ENCODE results near the gene PSMC6. TPM values are rescaled to one million over a fixed set of nuclear protein-coding genes. Genes with fewer than 3 reads are reported as not detected.
A peak's percentile ranks its signal among the peaks of the same experiment; 100 is the strongest.

The PSMC6 gene
- total and polyA plus RNA-seq, 2 of the 13 experiments (the other 11 are each of a cell fraction or from before 2014, with no cell fraction given), result 90.0 to 210 TPM

DNA sequence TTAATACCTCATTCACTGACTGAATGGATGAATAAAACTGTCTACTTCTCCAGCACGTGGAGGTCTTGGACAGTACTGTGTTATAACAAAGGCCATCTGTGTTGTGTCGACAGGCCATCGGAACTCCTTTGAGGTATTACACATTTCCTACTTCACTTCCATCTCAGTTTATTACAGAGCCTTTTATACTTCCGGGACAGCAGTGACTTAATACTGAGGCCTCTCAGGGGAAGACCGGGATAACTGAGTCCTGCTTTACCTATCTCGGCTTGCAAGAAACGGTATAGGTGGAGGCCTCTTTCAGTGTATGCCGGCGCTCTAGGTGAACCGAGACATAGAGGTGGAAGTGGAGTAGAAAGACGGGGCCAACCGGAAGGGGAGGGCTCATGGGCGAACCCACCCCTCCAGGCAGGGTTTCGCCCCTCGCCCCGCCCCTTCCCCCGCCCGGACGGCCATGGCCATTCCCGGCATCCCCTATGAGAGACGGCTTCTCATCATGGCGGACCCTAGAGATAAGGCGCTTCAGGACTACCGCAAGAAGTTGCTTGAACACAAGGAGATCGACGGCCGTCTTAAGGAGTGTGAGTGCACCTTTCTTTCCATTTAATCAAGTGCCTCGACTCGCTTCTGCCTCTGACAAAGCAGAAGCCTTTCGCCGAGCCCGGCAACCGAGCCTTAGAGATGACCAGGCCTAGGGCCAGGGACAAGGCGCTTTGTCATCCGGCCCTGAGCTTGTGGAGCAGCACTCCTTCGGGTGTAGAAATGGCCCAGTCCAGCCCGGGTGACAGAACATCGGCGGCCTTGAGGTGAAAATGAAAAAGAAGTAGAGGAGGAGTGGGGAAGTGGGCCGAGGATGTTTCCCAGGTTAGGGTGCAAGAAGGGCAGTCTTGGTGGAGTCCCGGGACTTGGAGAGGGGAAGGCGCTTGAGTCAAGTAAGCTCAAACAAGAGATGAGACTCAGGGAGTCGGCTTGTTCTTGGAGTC is at the start of gene PSMC6 (continued):
- peak; percentile 21; the same call in 1 of the 2 replicates for TF ChIP-seq STAG1 (CRISPR knock-in tag; IDR thresholded peaks at IDR 0.05)
- peak; percentile 41; the same call in 1 of the 2 replicates for TF ChIP-seq ZNF773 (CRISPR knock-in tag; IDR thresholded peaks at IDR 0.05; ENCODE audit: borderline replicate concordance)
- peak; percentile 78; the same call in 1 of the 2 replicates for TF ChIP-seq ARHGAP35 (CRISPR knock-in tag; IDR thresholded peaks at IDR 0.05; ENCODE audit: borderline replicate concordance)
- TF ChIP-seq KLF12 (CRISPR knock-in tag; IDR thresholded peaks at IDR 0.05; ENCODE audit: borderline replicate concordance), result peak; percentile 29; the same call in 1 of the 2 replicates
- peak; percentile 66 for TF ChIP-seq ZNF781 (CRISPR knock-in tag; IDR thresholded peaks at IDR 0.05; ENCODE audit: borderline replicate concordance, not compliant biosample characterization)
- TF ChIP-seq HOXA3 (CRISPR knock-in tag; IDR thresholded peaks at IDR 0.05), result peak; percentile 76; the same call in 1 of the 2 replicates
- TF ChIP-seq POLR2G (IDR thresholded peaks at IDR 0.05; ENCODE audit: low read depth, low read length), result peak; percentile 96
- TF ChIP-seq ZNF790 (CRISPR knock-in tag; IDR thresholded peaks at IDR 0.05; ENCODE audit: borderline replicate concordance), result peak; percentile 16; the same call in 1 of the 2 replicates
- TF ChIP-seq, protein P1, sequence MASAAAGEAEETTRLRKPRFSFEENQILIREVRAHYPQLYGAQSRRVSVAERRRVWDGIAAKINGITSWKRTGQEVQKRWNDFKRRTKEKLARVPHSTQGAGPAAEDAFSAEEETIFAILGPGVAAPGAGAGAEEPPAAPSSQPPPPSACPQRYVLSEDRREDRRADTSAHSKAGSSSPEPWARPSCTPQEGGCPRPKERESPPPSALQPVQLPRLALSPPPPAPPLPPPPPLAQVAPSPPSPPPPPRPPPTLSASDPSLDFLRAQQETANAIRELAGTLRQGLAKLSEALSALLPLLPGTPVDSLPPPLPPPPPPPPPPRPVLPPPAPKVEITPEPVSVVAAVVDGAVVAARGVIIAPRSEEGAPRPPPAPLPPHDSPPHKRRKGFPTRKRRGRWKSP (CRISPR knock-in tag; IDR thresholded peaks at IDR 0.05), result 0 out of 2 replicates have a peak, but pooled peaks have one; percentile 46
- no peak for TF ChIP-seq DNMT1 (CRISPR knock-in tag; IDR thresholded peaks at IDR 0.05)
- peak; percentile 12 for TF ChIP-seq TBL1XR1 (IDR thresholded peaks at IDR 0.05; ENCODE audit: borderline replicate concordance, low read length, partially characterized antibody)
- no peak for TF ChIP-seq ZFAT (CRISPR knock-in tag; conservative IDR thresholded peaks at IDR 0.05)
- peak; percentile 13; the same call in 1 of the 2 replicates for TF ChIP-seq ZNF737 (CRISPR knock-in tag; IDR thresholded peaks at IDR 0.05; ENCODE audit: borderline replicate concordance)
- TF ChIP-seq ZNF749 (CRISPR knock-in tag; IDR thresholded peaks at IDR 0.05; ENCODE audit: borderline replicate concordance), result peak; percentile 31; the same call in 1 of the 2 replicates
- TF ChIP-seq ZNF550 (CRISPR knock-in tag; IDR thresholded peaks at IDR 0.05; ENCODE audit: borderline replicate concordance), result no peak
- peak; percentile 15; the same call in 1 of the 2 replicates for TF ChIP-seq ZNF343 (CRISPR knock-in tag; IDR thresholded peaks at IDR 0.05)
- TF ChIP-seq, protein P2, sequence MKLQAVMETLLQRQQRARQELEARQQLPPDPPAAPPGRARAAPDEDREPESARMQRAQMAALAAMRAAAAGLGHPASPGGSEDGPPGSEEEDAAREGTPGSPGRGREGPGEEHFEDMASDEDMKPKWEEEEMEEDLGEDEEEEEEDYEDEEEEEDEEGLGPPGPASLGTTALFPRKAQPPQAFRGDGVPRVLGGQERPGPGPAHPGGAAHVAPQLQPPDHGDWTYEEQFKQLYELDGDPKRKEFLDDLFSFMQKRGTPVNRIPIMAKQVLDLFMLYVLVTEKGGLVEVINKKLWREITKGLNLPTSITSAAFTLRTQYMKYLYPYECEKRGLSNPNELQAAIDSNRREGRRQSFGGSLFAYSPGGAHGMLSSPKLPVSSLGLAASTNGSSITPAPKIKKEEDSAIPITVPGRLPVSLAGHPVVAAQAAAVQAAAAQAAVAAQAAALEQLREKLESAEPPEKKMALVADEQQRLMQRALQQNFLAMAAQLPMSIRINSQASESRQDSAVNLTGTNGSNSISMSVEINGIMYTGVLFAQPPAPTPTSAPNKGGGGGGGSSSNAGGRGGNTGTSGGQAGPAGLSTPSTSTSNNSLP (IDR thresholded peaks at IDR 0.05; ENCODE audit: low read depth, low read length), result peak; percentile 8; the same call in 1 of the 2 replicates
- peak; percentile 42; the same call in 1 of the 2 replicates for TF ChIP-seq ZNF441 (CRISPR knock-in tag; IDR thresholded peaks at IDR 0.05; ENCODE audit: borderline replicate concordance)
- no peak for TF ChIP-seq CREB1 (IDR thresholded peaks at IDR 0.05)
- 0 out of 2 replicates have a peak, but pooled peaks have one; percentile 52 for TF ChIP-seq CREB1 (CRISPR knock-in tag; IDR thresholded peaks at IDR 0.05)
- peak; percentile 40 for TF ChIP-seq KAT8 (CRISPR knock-in tag; IDR thresholded peaks at IDR 0.05)
- 0 out of 2 replicates have a peak, but pooled peaks have one; percentile 2 for TF ChIP-seq RELA (CRISPR knock-in tag; IDR thresholded peaks at IDR 0.05)
- peak; percentile 49; the same call in 1 of the 2 replicates for TF ChIP-seq IRF2 (CRISPR knock-in tag; IDR thresholded peaks at IDR 0.05)
- TF ChIP-seq ZBTB20 (CRISPR knock-in tag; IDR thresholded peaks at IDR 0.05; ENCODE audit: borderline replicate concordance, low read depth), result peak; percentile 47; the same call in 1 of the 2 replicates
- TF ChIP-seq MTA1 (CRISPR knock-in tag; IDR thresholded peaks at IDR 0.05; ENCODE audit: borderline replicate concordance), result 0 out of 2 replicates have a peak, but pooled peaks have one; percentile 39
- peak; percentile 55; the same call in 1 of the 2 replicates for TF ChIP-seq DR1 (CRISPR knock-in tag; IDR thresholded peaks at IDR 0.05)
- peak; percentile 7; the same call in 1 of the 2 replicates for TF ChIP-seq FOSL2 (CRISPR knock-in tag; IDR thresholded peaks at IDR 0.05)

All from HepG2 (cell line).